ENCODE results near the gene BBC3.
A peak's percentile ranks its signal among the peaks of the same experiment; 100 is the strongest.

GRCh38 chr19:47243776-47244547, 13.0 kb upstream of the BBC3 start:
- peak; percentile 97 for TF ChIP-seq CTCF (conservative IDR thresholded peaks at IDR 0.05; ENCODE audit: low read depth, low read length)
- TF ChIP-seq EZH2 (IDR thresholded peaks at IDR 0.05; ENCODE audit: borderline replicate concordance, low read depth, low read length, poor library complexity, severe bottlenecking), result no peak
